Activated B cell treated with CpG ODN at 0.5 μM for 24 hours (primary cell): ENCODE results near the gene COL5A1. TPM values are rescaled to one million over a fixed set of nuclear protein-coding genes. Genes with fewer than 3 reads are reported as not detected.

ENCODE experiments used
- ATAC-seq: fragments of 200-7000 bp; cut with Tn5 transposase; one replicate; pipeline ENCODE4 v1.10.0; 2021; ENCODE audit warnings: low read depth, mild to moderate bottlenecking, moderate library complexity
- CTCF ChIA-PET: fragments of 350-600 bp; sonication (Branson Sonifier 250); formaldehyde crosslinking; loops from one replicate; lab custom pipeline; 2021; ENCODE audit warnings: antibody characterized with exemption; lab: Charles Lee
- POLR2A ChIA-PET: fragments of 350-600 bp; sonication (Branson Sonifier 250); formaldehyde crosslinking; loops from one replicate; lab custom pipeline; 2021; ENCODE audit warnings: antibody characterized with exemption; lab: Charles Lee
- DNase-seq: peaks from one replicate; pipeline ENCODE4 v3.0.0; 2022
- H3K27ac Mint-ChIP-seq: one replicate; pipeline ENCODE4 v1.8.0; 2020; ENCODE audit warnings: mixed read lengths
- H3K27me3 Mint-ChIP-seq: one replicate; pipeline ENCODE4 v1.8.0; 2021; ENCODE audit warnings: mixed read lengths
- H3K36me3 Mint-ChIP-seq: one replicate; pipeline ENCODE4 v1.8.0; 2021; ENCODE audit warnings: low read depth, mixed read lengths
- H3K4me1 Mint-ChIP-seq: one replicate; pipeline ENCODE4 v1.8.0; 2021; ENCODE audit warnings: mixed read lengths
- H3K4me3 Mint-ChIP-seq: one replicate; pipeline ENCODE4 v1.8.0; 2020; ENCODE audit warnings: mild to moderate bottlenecking, mixed read lengths
- H3K9me3 Mint-ChIP-seq: one replicate; pipeline ENCODE4 v1.8.0; 2020; ENCODE audit warnings: mixed read lengths
- intact Hi-C: fragments of 100-400 bp; cut with micrococcal nuclease; formaldehyde crosslinking; loops from one replicate; pipeline ENCODE4 v1.15.1; 2024
- total RNA-seq: library from RNA; stranded (reverse); gene quantifications from 2 replicates; pipeline ENCODE4 v1.2.3, GENCODE V29; 2022
- TF ChIP-seq, protein P1 (sequence below): fragments of 200-600 bp; IDR thresholded peaks from one replicate; pipeline ENCODE4 v1.8.0; 2022; ENCODE audit warnings: antibody characterized with exemption, mild to moderate bottlenecking

The COL5A1 gene
- total RNA-seq, 1 donor from 2014 or later: 0.02 TPM

DNA sequence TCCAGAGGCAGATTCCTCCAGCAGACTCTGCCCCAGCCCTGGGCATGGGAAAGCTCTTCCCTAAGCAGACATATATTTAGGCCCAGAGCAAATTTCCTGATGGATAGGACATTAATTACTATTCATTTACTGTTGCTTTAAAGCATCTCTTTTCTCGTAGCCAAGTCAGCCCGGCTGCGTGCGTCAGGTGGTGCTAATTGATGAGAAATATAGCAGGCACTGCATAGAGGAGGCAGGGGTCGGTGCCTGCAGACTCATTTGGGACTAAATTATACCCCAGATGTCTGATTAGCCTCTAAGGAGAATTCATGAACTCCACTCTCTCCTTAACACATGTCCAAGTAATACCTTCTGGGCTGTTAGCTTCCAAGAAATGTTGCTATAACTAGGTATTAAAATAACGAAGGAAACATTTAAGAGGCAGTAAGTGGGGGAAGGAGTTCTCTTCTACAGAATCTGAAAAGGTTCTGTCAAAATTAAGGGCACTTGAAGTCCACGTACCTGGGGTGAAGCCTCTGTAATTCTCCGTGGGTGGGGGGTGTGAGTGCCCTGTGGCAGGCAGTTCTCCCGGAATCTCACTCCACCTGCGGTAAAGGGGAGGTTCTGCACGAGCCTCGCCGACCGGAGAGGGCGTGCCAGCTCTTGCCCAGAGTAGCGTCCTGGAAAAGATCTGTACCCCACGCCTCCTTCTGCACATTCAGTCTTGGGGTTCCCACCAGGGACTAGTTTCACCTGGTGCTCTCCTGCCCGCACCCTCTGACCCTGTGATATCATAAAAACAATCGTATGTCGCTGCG lies 123.1 kb downstream of the COL5A1 start:
- no peak for DNase-seq
- Mint-ChIP-seq H3K36me3 (no peaks in the 10 kb centered on the region), H3K4me1 (peaks cover 8% of the 10 kb centered on the region), H3K27ac (no peak overlapping the region), H3K9me3 (no peaks in the 10 kb centered on the region), H3K27me3 (peaks cover 6% of the 10 kb centered on the region), H3K4me3 (no peak overlapping the region)
- intact Hi-C loops: no loop called here
- no peak for ATAC-seq
- ChIA-PET CTCF (no interaction called here), POLR2A (no interaction called here)
- TF ChIP-seq, protein P1, sequence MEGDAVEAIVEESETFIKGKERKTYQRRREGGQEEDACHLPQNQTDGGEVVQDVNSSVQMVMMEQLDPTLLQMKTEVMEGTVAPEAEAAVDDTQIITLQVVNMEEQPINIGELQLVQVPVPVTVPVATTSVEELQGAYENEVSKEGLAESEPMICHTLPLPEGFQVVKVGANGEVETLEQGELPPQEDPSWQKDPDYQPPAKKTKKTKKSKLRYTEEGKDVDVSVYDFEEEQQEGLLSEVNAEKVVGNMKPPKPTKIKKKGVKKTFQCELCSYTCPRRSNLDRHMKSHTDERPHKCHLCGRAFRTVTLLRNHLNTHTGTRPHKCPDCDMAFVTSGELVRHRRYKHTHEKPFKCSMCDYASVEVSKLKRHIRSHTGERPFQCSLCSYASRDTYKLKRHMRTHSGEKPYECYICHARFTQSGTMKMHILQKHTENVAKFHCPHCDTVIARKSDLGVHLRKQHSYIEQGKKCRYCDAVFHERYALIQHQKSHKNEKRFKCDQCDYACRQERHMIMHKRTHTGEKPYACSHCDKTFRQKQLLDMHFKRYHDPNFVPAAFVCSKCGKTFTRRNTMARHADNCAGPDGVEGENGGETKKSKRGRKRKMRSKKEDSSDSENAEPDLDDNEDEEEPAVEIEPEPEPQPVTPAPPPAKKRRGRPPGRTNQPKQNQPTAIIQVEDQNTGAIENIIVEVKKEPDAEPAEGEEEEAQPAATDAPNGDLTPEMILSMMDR: no peak

DNA sequence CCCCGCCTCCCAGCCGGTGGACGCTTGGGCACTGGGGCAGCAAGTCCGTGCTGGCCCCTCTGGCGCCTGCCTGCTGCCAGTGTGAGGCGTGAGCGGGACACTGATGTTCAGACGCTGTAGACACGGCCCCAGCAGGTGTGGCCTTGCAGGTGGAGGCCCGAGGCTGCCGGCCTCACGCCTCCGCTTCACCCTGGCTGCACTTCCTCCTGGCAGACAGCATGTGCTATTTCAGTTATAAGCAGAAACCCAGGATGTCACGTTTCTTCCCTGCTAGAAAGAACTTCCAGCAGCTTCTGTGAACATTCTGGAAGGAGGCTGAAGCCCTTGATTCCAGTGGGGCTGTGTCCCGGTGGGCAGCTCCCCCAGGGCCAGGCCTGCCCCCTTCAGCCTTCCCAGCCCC lies 124.2 kb downstream of the COL5A1 start:
- no peak for DNase-seq
- intact Hi-C loops: no loop called here
- ChIA-PET POLR2A (no interaction called here), CTCF (no interaction called here)
- no peak overlapping the region for H3K4me3 Mint-ChIP-seq
- H3K4me1 Mint-ChIP-seq: peaks cover 8% of the 10 kb centered on the region
- H3K27me3 Mint-ChIP-seq: peaks cover 6% of the 10 kb centered on the region
- TF ChIP-seq, protein P1: no peak
- no peak for ATAC-seq
- H3K9me3 Mint-ChIP-seq: no peaks in the 10 kb centered on the region
- no peak overlapping the region for H3K27ac Mint-ChIP-seq
- no peaks in the 10 kb centered on the region for H3K36me3 Mint-ChIP-seq

DNA sequence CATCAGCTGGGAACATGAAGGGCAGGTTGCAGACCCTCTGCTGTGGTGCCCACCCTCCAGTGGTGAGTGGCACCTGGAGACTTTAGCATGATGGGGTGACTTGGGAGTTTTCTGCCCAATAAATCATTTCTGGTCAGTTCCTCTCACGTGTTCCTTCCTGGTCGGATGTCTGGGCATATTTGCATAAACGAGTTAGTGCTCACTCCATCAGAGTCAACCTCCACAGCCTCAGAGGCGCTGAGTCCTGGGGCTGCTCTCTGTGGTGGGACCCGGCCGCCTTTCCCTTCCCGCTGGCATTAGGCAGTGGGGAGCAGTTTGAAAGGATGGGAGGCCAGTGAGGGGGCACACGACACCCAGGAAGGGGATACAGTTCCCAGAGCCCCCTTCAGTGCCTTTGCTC lies 125.0 kb downstream of the COL5A1 start:
- no peaks in the 10 kb centered on the region for H3K9me3 Mint-ChIP-seq
- TF ChIP-seq, protein P1: no peak
- H3K36me3 Mint-ChIP-seq: no peaks in the 10 kb centered on the region
- ChIA-PET POLR2A (no interaction called here), CTCF (no interaction called here)
- peaks cover 12% of the 10 kb centered on the region for H3K4me1 Mint-ChIP-seq
- H3K27me3 Mint-ChIP-seq: peaks cover 6% of the 10 kb centered on the region
- ATAC-seq: no peak
- no peak overlapping the region for H3K4me3 Mint-ChIP-seq
- DNase-seq: no peak
- H3K27ac Mint-ChIP-seq: no peak overlapping the region
- intact Hi-C loops: no loop called here

DNA sequence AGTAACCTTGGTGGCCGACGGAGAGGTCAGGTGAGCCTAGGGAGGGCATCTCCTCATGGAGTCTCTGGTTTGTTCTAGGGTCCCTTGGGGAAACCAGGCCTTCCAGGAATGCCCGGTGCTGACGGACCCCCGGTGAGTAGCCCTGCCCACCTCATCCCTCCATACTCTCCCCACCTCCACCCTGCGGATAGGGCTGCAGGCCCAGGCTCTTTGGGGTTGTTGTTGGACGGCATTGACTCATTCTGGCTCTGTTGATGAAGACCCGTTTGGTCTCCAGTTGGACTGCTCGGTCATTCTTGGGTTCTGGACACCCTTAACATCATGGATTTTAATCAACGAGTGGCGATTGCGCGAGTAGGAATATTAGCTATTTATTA lies 126.7 kb downstream of the COL5A1 start:
- H3K27me3 Mint-ChIP-seq: peaks cover 6% of the 10 kb centered on the region
- intact Hi-C loops: no loop called here
- ChIA-PET CTCF (no interaction called here), POLR2A (no interaction called here)
- no peak overlapping the region for H3K27ac Mint-ChIP-seq
- no peak overlapping the region for H3K4me3 Mint-ChIP-seq
- H3K4me1 Mint-ChIP-seq: peaks cover 12% of the 10 kb centered on the region
- TF ChIP-seq, protein P1: no peak
- H3K36me3 Mint-ChIP-seq: no peaks in the 10 kb centered on the region
- ATAC-seq (no peak), DNase-seq (no peak)
- H3K9me3 Mint-ChIP-seq: no peaks in the 10 kb centered on the region

DNA sequence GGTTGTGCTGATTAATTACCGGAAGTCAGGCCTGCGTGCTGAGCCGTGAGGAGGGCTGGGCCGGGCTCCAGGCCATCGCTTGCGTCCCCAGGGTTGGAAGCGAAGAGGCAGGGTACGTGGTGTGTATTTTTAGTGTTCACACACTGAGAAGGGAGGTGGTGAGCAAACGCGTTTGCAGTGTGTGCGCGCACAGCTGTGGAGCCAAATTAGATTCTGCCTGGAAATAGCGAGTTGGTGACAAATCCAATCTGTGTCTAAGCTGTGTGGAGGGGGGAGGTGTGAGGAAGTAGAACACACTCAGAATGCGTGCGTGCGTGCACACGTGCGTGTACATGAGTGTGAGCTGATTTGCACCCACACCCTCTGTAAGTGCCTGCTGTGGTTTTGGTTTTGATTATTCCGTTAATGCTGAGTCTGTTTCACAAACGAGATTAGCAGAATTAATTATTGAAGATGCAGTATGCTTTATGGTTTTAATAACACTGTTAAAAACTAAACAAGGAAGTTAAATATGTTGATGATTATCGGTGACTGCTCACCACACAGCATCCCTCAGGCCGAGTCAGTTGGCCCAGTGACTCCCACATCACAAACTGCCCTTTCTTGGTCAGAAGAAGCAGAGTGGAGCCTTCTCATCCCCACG lies 127.2 kb downstream of the COL5A1 start:
- H3K4me3 Mint-ChIP-seq: no peak overlapping the region
- CTCF ChIA-PET: no interaction called here

More for the DNA sequence above, 127.2 kb downstream of the COL5A1 start:
- no peaks in the 10 kb centered on the region for H3K36me3 Mint-ChIP-seq
- H3K4me1 Mint-ChIP-seq: peaks cover 12% of the 10 kb centered on the region
- POLR2A ChIA-PET: no interaction called here
- H3K27ac Mint-ChIP-seq: no peak overlapping the region
- TF ChIP-seq, protein P1: no peak
- ATAC-seq (no peak), DNase-seq (no peak)
- no peaks in the 10 kb centered on the region for H3K9me3 Mint-ChIP-seq
- intact Hi-C loops: no loop called here
- H3K27me3 Mint-ChIP-seq: peaks cover 6% of the 10 kb centered on the region
